GM12801 (cell line): ENCODE data around the gene ABHD5.

ENCODE experiments used
- TF ChIP-seq, protein P1 (sequence below): IDR thresholded peaks from one replicate; pipeline ENCODE4 v1.5.1; 2011; ENCODE audit warnings: control low read depth; ENCODE audit not compliant: insufficient read length; ENCODE audit errors: extremely low read depth

ABHD5 gene

DNA sequence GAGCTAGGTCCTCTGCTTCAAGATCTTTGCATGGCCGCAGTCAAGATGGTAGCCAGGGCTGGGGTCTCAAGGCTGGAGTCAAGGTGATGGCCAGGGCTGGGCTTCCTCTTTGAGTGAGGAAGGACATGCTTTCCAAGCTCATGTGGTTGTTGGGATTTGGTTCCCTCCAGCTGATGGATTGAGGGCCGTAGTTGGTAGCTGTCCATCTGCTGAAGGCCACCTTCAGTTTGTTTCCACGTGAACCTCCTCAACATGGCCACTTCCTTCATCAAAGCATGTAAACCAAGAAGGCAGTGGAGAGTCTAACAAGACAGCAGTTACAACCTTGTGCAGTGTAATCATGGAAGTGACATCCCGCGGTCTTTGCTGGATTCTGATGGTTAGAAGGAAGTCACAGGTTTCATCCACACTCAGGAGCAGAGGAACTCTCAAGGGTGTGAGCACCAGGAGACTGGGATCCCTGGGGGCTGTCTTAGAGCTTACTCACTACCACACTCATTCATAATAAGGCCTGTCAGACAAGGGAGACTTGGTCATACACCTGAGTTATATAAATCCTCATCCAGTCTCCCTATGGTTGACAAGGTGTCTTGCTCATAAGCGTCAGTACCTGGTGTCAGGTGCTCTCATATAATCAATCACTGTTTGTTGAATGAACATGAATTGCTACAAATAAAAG is 42.1 kb downstream of the ABHD5 start:
- TF ChIP-seq, protein P1, sequence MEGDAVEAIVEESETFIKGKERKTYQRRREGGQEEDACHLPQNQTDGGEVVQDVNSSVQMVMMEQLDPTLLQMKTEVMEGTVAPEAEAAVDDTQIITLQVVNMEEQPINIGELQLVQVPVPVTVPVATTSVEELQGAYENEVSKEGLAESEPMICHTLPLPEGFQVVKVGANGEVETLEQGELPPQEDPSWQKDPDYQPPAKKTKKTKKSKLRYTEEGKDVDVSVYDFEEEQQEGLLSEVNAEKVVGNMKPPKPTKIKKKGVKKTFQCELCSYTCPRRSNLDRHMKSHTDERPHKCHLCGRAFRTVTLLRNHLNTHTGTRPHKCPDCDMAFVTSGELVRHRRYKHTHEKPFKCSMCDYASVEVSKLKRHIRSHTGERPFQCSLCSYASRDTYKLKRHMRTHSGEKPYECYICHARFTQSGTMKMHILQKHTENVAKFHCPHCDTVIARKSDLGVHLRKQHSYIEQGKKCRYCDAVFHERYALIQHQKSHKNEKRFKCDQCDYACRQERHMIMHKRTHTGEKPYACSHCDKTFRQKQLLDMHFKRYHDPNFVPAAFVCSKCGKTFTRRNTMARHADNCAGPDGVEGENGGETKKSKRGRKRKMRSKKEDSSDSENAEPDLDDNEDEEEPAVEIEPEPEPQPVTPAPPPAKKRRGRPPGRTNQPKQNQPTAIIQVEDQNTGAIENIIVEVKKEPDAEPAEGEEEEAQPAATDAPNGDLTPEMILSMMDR, result no peak

DNA sequence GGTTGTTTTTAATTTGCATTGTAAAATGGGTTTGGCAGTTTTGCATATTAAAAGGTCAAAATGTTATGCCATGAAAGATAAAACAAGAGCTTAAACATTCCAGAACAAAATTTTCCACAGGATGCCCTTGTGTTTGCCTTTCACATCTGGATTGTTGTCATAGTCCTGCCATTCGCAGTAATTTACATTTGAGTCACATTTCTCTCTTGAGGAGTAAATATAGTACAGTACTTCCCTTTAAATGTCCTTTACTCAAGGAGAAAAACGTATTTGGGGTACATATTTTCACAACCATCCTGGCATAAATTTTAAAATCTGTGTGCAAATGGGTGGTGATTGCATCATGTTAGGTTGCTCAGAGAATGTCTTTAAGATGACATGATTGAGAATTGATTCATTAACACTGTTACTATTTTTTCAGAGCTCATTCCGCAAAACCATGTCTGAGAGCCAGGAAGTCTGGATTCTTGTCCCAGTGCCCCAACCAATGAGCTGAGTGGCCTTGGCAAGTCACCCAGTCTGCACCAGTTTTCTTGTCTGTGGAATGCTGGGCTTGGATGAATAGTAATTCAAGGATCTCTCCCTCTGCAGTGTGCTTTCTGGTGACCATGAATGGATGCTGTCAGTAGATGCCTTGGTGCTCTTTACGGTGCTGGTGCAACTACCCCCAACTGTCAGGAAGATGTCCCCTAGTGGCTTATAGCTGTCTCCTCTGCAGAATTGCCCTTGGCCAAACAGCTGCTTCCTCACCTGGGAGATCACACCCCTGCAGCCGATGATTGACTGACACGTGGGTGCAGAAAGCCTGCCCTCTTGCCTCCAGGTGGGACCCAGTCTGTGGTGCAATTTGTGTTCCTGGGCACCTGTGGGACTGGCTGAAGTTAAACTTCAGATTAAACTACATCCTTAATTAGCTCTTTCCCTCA is 43.0 kb downstream of the ABHD5 start:
- TF ChIP-seq, protein P1, result no peak

DNA sequence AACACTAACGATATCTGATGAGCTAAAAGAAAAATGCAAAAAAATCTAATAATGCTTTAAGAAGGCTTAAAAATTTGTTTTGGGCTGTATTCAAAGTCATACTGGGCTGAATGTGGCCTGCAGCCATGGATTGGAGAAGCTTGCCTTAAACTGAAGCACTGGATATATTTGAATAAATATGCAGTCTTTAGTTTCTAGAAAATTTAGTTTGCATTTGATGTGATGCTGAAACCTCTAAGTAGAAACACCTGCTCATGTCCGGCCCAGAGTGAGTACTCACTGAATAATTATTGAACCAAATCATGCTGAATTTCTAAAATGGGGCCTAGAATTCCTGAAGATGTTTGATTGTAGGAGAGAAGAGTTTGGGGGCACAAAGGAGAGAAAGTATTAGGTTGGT is 43.9 kb downstream of the ABHD5 start:
- TF ChIP-seq, protein P1, result no peak

DNA sequence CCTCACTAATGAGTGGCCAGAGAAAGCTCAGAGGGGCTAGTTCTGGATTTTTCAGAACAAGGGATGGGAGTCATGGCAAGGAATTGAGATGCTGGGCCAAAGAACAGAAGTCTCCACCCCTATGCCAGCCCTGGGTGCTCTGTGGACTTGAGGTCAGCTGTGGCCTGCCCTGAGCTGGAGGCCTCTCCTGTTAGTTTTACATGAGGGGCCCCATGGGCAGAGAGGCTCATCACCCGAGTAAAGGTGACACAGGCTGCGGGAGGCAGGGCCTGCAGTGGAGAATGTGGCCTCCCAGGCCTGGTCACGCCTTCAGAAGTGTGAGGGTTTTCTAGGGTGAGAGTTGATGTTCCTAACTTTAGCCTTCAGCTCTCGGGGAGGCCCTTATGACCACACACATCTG is 44.9 kb downstream of the ABHD5 start:
- TF ChIP-seq, protein P1, result no peak

DNA sequence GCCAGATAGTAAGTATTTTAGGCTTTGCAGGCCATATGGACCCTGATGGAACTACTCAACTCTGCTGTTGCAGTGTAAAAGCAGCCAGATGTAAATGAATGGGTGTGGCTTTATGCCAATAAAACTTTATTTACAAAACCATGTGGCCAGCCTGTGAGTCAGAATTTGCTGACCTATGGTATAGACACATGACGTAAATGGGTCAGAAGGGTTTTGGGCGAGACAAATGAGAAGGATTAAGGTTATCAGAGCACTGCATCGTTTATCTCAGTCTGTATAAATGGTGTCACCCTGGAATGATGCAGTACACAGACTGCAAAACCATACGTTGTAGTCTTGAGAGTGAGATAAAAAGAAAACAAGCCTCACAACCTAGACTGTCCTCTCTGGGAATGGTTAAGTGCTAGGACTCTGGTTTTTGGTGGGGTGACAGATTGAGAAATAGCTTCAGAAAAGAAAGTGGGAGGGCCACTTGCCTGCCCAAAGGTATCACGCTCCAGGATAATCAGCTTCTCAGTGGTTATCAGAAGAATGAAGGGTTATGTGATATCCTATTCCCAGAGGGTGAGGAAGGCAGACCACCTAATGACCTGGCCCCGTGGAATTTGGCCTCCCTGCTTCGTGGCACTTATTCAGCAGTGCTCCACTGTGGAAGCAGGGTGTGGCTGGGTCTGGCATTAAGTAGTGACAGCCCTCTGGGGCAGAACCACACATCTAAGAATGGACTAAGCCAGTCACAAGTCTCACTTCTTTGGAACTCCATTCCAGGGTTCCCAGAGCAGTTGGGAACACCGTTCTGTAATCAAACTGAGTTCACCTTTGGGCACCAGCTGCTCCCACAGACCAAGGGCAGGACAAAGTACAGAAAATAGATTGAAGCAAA is 46.1 kb downstream of the ABHD5 start:
- TF ChIP-seq, protein P1, result no peak

DNA sequence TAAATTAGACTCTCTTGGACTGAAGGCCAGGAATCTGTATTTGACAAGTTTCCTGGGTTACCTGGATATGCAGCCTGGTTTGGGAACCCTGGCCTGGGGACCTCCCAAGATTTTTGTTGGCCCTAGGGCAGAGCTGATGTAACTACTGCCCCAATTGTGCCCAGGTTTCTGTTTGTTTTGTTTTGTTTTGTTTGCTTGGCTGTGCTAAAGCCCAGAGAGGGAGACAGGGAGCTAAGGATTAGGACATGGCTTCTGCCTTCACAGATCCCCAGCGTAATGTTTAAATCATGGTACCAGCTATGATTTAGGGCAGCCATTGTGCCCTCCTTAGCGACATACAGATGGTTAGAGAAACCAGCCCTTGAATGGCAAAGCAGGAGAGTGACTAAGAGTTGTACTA is 47.6 kb downstream of the ABHD5 start:
- TF ChIP-seq, protein P1, result no peak

DNA sequence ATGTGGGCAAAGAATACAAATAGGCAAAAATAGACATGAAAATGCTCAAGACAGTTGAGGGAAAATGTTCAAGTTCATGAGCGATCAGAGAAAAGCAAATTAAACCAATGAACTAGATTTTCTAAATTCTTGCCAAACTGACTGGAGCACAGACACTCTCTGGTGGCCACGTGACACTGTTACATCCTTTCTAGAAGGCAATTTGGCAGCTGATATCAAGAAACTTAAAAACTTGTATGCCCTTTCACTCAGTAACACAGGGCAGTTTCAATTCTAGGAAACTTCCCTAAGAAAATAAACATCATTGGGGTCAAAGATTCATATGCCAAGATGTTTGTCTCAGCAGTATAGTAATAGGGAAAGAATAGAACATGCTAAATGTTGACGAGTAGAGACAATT is 52.2 kb downstream of the ABHD5 start:
- TF ChIP-seq, protein P1, result no peak
